DND-41 (cell line): ENCODE results near the gene ANKS1B.

Source experiments
- ATAC-seq: fragments of 200-7000 bp; cut with Tn5 transposase; 3 replicates; pipeline ENCODE4 v1.9.1; 2021; ENCODE audit warnings: low read depth; ENCODE audit not compliant: insufficient read depth
- DNase-seq: peaks from one replicate; pipeline ENCODE4 v3.0.0-alpha.2; 2020
- H2AFZ ChIP-seq: 2 replicates; pipeline ENCODE4 v1.6.0; 2012; ENCODE audit warnings: low read depth, low read length
- H3K27ac ChIP-seq: 2 replicates; pipeline ENCODE4 v1.5.1; 2012; ENCODE audit warnings: low read length, inconsistent platforms
- H3K27me3 ChIP-seq: fragments of 200-600 bp; sonication (generic); 2 replicates; pipeline ENCODE4 v1.6.0; 2012; ENCODE audit warnings: low read length, mild to moderate bottlenecking, inconsistent platforms; ENCODE audit not compliant: insufficient read depth, poor library complexity
- H3K36me3 ChIP-seq: 2 replicates; pipeline ENCODE4 v1.5.1; 2012; ENCODE audit warnings: low read length, inconsistent platforms; ENCODE audit not compliant: insufficient read depth
- H3K4me1 ChIP-seq: 2 replicates; pipeline ENCODE4 v1.5.1; 2012; ENCODE audit warnings: mild to moderate bottlenecking, low read length; ENCODE audit not compliant: insufficient read depth
- H3K4me2 ChIP-seq: 2 replicates; pipeline ENCODE4 v1.6.0; 2012; ENCODE audit warnings: mild to moderate bottlenecking, moderate library complexity, low read length, inconsistent platforms; ENCODE audit not compliant: insufficient read depth
- H3K4me3 ChIP-seq, 2 experiments: fragments of 200-600 bp in 1 of 2; shearing (Covaris generic) in 1 of 2; 2 replicates each; pipeline ENCODE4 v1.5.1; 2012 to 2016; ENCODE audit warnings: inconsistent platforms in 2 of 2, low read length in 2 of 2, mild to moderate bottlenecking in 2 of 2, low read depth in 1 of 2, moderate library complexity in 1 of 2
- H3K79me2 ChIP-seq: 2 replicates; pipeline ENCODE4 v1.6.0; 2012; ENCODE audit warnings: low read length, inconsistent platforms; ENCODE audit not compliant: insufficient read depth
- H3K9ac ChIP-seq: 2 replicates; pipeline ENCODE4 v1.6.0; 2012; ENCODE audit warnings: low read depth, mild to moderate bottlenecking, inconsistent platforms, low read length, moderate library complexity
- H3K9me3 ChIP-seq: 2 replicates; pipeline ENCODE4 v1.5.1; 2012; ENCODE audit warnings: low read length, moderate library complexity, mild to moderate bottlenecking, inconsistent platforms; ENCODE audit not compliant: insufficient read depth, severe bottlenecking
- H4K20me1 ChIP-seq: 2 replicates; pipeline ENCODE4 v1.6.0; 2012; ENCODE audit warnings: low read length; ENCODE audit not compliant: insufficient read depth
- CTCF ChIP-seq: IDR thresholded peaks from 2 replicates; pipeline ENCODE4 v1.5.1; 2012; ENCODE audit warnings: borderline replicate concordance, low read length, moderate library complexity, mild to moderate bottlenecking; ENCODE audit not compliant: poor library complexity, severe bottlenecking; ENCODE audit errors: extremely low read depth
- EZH2 ChIP-seq: IDR thresholded peaks from 3 replicates; pipeline ENCODE4 v1.6.1; 2012; ENCODE audit warnings: borderline replicate concordance, low read depth, mild to moderate bottlenecking, moderate library complexity, low read length, inconsistent platforms; ENCODE audit not compliant: severe bottlenecking

The ANKS1B gene

GRCh38 chr12:98714426-98714825 is 1270.3 kb downstream of the ANKS1B start:
- H3K27me3 ChIP-seq: no peaks in the 10 kb centered on the region
- H3K4me2 ChIP-seq: no peak overlapping the region
- H3K36me3 ChIP-seq: peaks cover 38% of the 10 kb centered on the region
- H3K4me1 ChIP-seq: no peaks in the 10 kb centered on the region
- H3K9ac ChIP-seq: no peak overlapping the region
- no peaks in the 10 kb centered on the region for H4K20me1 ChIP-seq
- TF ChIP-seq EZH2 (no peak), CTCF (no peak)
- no peaks in the 10 kb centered on the region for H3K9me3 ChIP-seq
- no peak for DNase-seq
- ATAC-seq: no peak
- no peak overlapping the region for H3K27ac ChIP-seq
- H3K79me2 ChIP-seq: no peaks in the 10 kb centered on the region
- no peak overlapping the region for H2AFZ ChIP-seq
- H3K4me3 ChIP-seq: no peak overlapping the region

GRCh38 chr12:98709022-98709421 is 1275.7 kb downstream of the ANKS1B start:
- TF ChIP-seq EZH2 (no peak), CTCF (no peak)
- Histone ChIP-seq H3K4me1 (no peaks in the 10 kb centered on the region), H3K4me2 (no peak overlapping the region), H2AFZ (no peak overlapping the region), H3K79me2 (no peaks in the 10 kb centered on the region), H3K27me3 (no peaks in the 10 kb centered on the region), H3K36me3 (peaks cover 43% of the 10 kb centered on the region), H3K27ac (no peak overlapping the region), H3K4me3 (no peak overlapping the region), H4K20me1 (no peaks in the 10 kb centered on the region), H3K9ac (no peak overlapping the region), H3K9me3 (no peaks in the 10 kb centered on the region)
- DNase-seq (no peak), ATAC-seq (no peak)

GRCh38 chr12:98701166-98701565 is 1283.6 kb downstream of the ANKS1B start:
- H2AFZ ChIP-seq: no peak overlapping the region
- no peaks in the 10 kb centered on the region for H3K27me3 ChIP-seq
- no peak for DNase-seq
- no peak overlapping the region for H3K4me3 ChIP-seq
- no peak for ATAC-seq
- H3K79me2 ChIP-seq: no peaks in the 10 kb centered on the region
- no peaks in the 10 kb centered on the region for H3K4me1 ChIP-seq
- H3K4me2 ChIP-seq: no peak overlapping the region
- TF ChIP-seq CTCF (no peak), EZH2 (no peak)
- H4K20me1 ChIP-seq: peaks cover 3% of the 10 kb centered on the region; the same call in 1 of the 2 replicates
- H3K9me3 ChIP-seq: no peaks in the 10 kb centered on the region
- no peak overlapping the region for H3K27ac ChIP-seq
- H3K9ac ChIP-seq: no peak overlapping the region
- H3K36me3 ChIP-seq: peaks cover 35% of the 10 kb centered on the region

GRCh38 chr12:98699586-98699985 is 1285.2 kb downstream of the ANKS1B start:
- ATAC-seq (no peak), DNase-seq (no peak)
- no peak for TF ChIP-seq EZH2
- Histone ChIP-seq H4K20me1 (peaks cover 3% of the 10 kb centered on the region; the same call in 1 of the 2 replicates), H3K79me2 (no peaks in the 10 kb centered on the region), H3K9ac (no peak overlapping the region), H3K27ac (no peak overlapping the region), H3K4me1 (no peaks in the 10 kb centered on the region), H3K9me3 (no peaks in the 10 kb centered on the region), H3K27me3 (no peaks in the 10 kb centered on the region), H2AFZ (no peak overlapping the region), H3K4me2 (no peak overlapping the region), H3K4me3 (no peak overlapping the region), H3K36me3 (peaks cover 34% of the 10 kb centered on the region)
